IMR-90 (cell line): ENCODE measurements around the gene PRDM15. TPM values are rescaled to one million over a fixed set of nuclear protein-coding genes. Genes with fewer than 3 reads are reported as not detected.

ENCODE experiments used
- ATAC-seq: fragments of 200-7000 bp; cut with Tn5 transposase; 2 replicates; pipeline ENCODE4 v1.9.1; 2020; ENCODE audit warnings: low read depth, mild to moderate bottlenecking, moderate library complexity
- BruUV-seq: library from RNA; stranded (reverse); fragments of 400-500 nt; replicated peaks from 2 replicates; lab custom pipeline; 2021; lab: Mats Ljungman, UMichigan
- CTCF ChIA-PET: fragments of 300-600 bp; formaldehyde crosslinking; extraction: SDS; loops from one replicate; lab custom pipeline; 2021; ENCODE audit warnings: antibody characterized with exemption; lab: Yijun Ruan, JAX
- POLR2A ChIA-PET: fragments of 300-600 bp; sonication (Branson Sonifier 250); formaldehyde crosslinking; loops from one replicate; lab custom pipeline; 2022; ENCODE audit warnings: antibody characterized with exemption; ENCODE audit not compliant: unreplicated experiment; lab: Charles Lee
- DNase-seq: peaks from one replicate; pipeline ENCODE4 v3.0.0; 2013
- H2AFZ ChIP-seq: replicated peaks from 2 replicates; pipeline ENCODE3; 2013; ENCODE audit warnings: low read length, mild to moderate bottlenecking; ENCODE audit not compliant: poor library complexity
- H2AK5ac ChIP-seq: 2 replicates; pipeline ENCODE4 v1.6.1; 2013; ENCODE audit warnings: low read depth, low read length, inconsistent platforms
- H2AK9ac ChIP-seq: replicated peaks from 2 replicates; pipeline ENCODE3; 2013; ENCODE audit warnings: mild to moderate bottlenecking, low read depth, low read length, moderate library complexity; ENCODE audit not compliant: poor library complexity
- H2BK120ac ChIP-seq: 2 replicates; pipeline ENCODE4 v1.6.1; 2013; ENCODE audit warnings: low read depth, low read length, inconsistent platforms
- H2BK15ac ChIP-seq: 3 replicates; pipeline ENCODE4 v1.6.1; 2013; ENCODE audit warnings: low read depth, low read length, inconsistent platforms
- H2BK20ac ChIP-seq: 2 replicates; pipeline ENCODE4 v1.6.1; 2013; ENCODE audit warnings: low read depth, mild to moderate bottlenecking, inconsistent platforms, low read length, moderate library complexity
- H2BK5ac ChIP-seq: 2 replicates; pipeline ENCODE4 v1.6.1; 2013; ENCODE audit warnings: mild to moderate bottlenecking, low read depth, low read length, inconsistent platforms; ENCODE audit not compliant: poor library complexity, severe bottlenecking
- H3K14ac ChIP-seq: replicated peaks from 2 replicates; pipeline ENCODE4 v1.6.1; 2013; ENCODE audit warnings: low read depth, low read length, inconsistent platforms
- H3K18ac ChIP-seq: 2 replicates; pipeline ENCODE4 v1.6.1; 2013; ENCODE audit warnings: low read depth, low read length, control low read depth
- H3K23ac ChIP-seq: 2 replicates; pipeline ENCODE4 v1.6.1; 2013; ENCODE audit warnings: low read depth, low read length, inconsistent platforms
- H3K27ac ChIP-seq: 2 replicates; pipeline ENCODE4 v1.5.1; 2013; ENCODE audit warnings: mild to moderate bottlenecking, control low read depth, low read length; ENCODE audit not compliant: insufficient read depth
- H3K27me3 ChIP-seq: 2 replicates; pipeline ENCODE4 v1.6.1; 2013; ENCODE audit warnings: low read length; ENCODE audit not compliant: control insufficient read depth, insufficient read depth
- H3K36me3 ChIP-seq: 2 replicates; pipeline ENCODE4 v1.6.1; 2013; ENCODE audit warnings: low read length, mixed read lengths; ENCODE audit not compliant: control insufficient read depth, insufficient read depth
- H3K4ac ChIP-seq: 2 replicates; pipeline ENCODE4 v1.6.1; 2013; ENCODE audit warnings: low read depth, low read length, inconsistent platforms
- H3K4me1 ChIP-seq: 2 replicates; pipeline ENCODE4 v1.6.1; 2013; ENCODE audit warnings: low read length, mixed read lengths; ENCODE audit not compliant: control insufficient read depth, insufficient read depth
- H3K4me2 ChIP-seq: 2 replicates; pipeline ENCODE4 v1.6.1; 2013; ENCODE audit warnings: low read depth, mild to moderate bottlenecking, control low read depth, low read length, moderate library complexity
- H3K4me3 ChIP-seq: 2 replicates; pipeline ENCODE4 v1.5.1; 2013; ENCODE audit warnings: low read depth, mild to moderate bottlenecking, control low read depth, low read length, moderate library complexity; ENCODE audit not compliant: insufficient read depth
- H3K56ac ChIP-seq: 2 replicates; pipeline ENCODE4 v1.6.1; 2013; ENCODE audit warnings: low read length, inconsistent platforms; ENCODE audit not compliant: insufficient read depth; ENCODE audit errors: extremely low read depth
- H3K79me1 ChIP-seq, 2 experiments: 2 replicates each; pipeline ENCODE4 v1.6.1; 2013; ENCODE audit warnings: low read length in 2 of 2, inconsistent platforms in 1 of 2, low read depth in 1 of 2
- H3K9ac ChIP-seq: 2 replicates; pipeline ENCODE4 v1.6.1; 2013; ENCODE audit warnings: low read depth, low read length, control low read depth
- H3K9me1 ChIP-seq: 2 replicates; pipeline ENCODE4 v1.6.1; 2013; ENCODE audit warnings: low read length, inconsistent platforms; ENCODE audit not compliant: insufficient read depth
- H3K9me3 ChIP-seq: 2 replicates; pipeline ENCODE4 v1.6.1; 2013; ENCODE audit warnings: low read length; ENCODE audit not compliant: control insufficient read depth, insufficient read depth
- H4K20me1 ChIP-seq: 2 replicates; pipeline ENCODE4 v1.6.1; 2013; ENCODE audit warnings: low read length, inconsistent platforms; ENCODE audit not compliant: insufficient read depth
- H4K5ac ChIP-seq: 2 replicates; pipeline ENCODE4 v1.6.1; 2013; ENCODE audit warnings: mild to moderate bottlenecking, low read depth, low read length, control low read depth
- H4K8ac ChIP-seq, 2 experiments: 2 replicates each; pipeline ENCODE4 v1.6.1; 2013; ENCODE audit warnings: low read depth in 2 of 2, low read length in 2 of 2, control low read depth in 1 of 2, inconsistent platforms in 1 of 2
- H4K91ac ChIP-seq: 2 replicates; pipeline ENCODE4 v1.6.1; 2013; ENCODE audit warnings: low read depth, low read length, inconsistent platforms; ENCODE audit not compliant: insufficient read depth
- BHLHE40 ChIP-seq: fragments of 150-350 bp; IDR thresholded peaks from 2 replicates; pipeline ENCODE4 v1.6.1; 2016; ENCODE audit warnings: mild to moderate bottlenecking, low read depth, low read length
- CEBPB ChIP-seq: IDR thresholded peaks from 2 replicates; pipeline ENCODE4 v1.6.1; 2012; ENCODE audit warnings: low read depth, low read length, improper control_type of control experiment
- FOS ChIP-seq: fragments of 150-350 bp; IDR thresholded peaks from 2 replicates; pipeline ENCODE4 v1.6.1; 2016; ENCODE audit warnings: low read depth, low read length
- MAFK ChIP-seq: IDR thresholded peaks from 2 replicates; pipeline ENCODE4 v1.6.1; 2012; ENCODE audit warnings: low read depth, low read length, improper control_type of control experiment
- MAZ ChIP-seq: IDR thresholded peaks from 2 replicates; pipeline ENCODE4 v1.6.1; 2012; ENCODE audit warnings: low read depth, mild to moderate bottlenecking, low read length, improper control_type of control experiment, moderate library complexity, borderline replicate concordance
- MXI1 ChIP-seq: IDR thresholded peaks from 2 replicates; pipeline ENCODE4 v1.6.1; 2012; ENCODE audit warnings: low read depth, mild to moderate bottlenecking, low read length, moderate library complexity, borderline replicate concordance
- NFE2L2 ChIP-seq: fragments of 150-350 bp; IDR thresholded peaks from 2 replicates; pipeline ENCODE4 v1.6.1; 2016; ENCODE audit warnings: low read depth, mild to moderate bottlenecking, low read length
- POLR2A ChIP-seq: IDR thresholded peaks from 2 replicates; pipeline ENCODE4 v1.6.1; 2012; ENCODE audit warnings: mild to moderate bottlenecking, low read depth, low read length
- RAD21 ChIP-seq: IDR thresholded peaks from 2 replicates; pipeline ENCODE4 v1.6.1; 2012; ENCODE audit warnings: low read length, improper control_type of control experiment
- RCOR1 ChIP-seq: IDR thresholded peaks from 2 replicates; pipeline ENCODE4 v1.6.1; 2012; ENCODE audit warnings: mild to moderate bottlenecking, low read length, improper control_type of control experiment; ENCODE audit not compliant: insufficient replicate concordance
- RFX5 ChIP-seq: IDR thresholded peaks from 2 replicates; pipeline ENCODE4 v1.8.0; 2012; ENCODE audit warnings: low read depth, mild to moderate bottlenecking, low read length, moderate library complexity
- SMC3 ChIP-seq: fragments of 150-350 bp; IDR thresholded peaks from 2 replicates; pipeline ENCODE4 v1.6.1; 2016; ENCODE audit warnings: low read depth, mild to moderate bottlenecking, antibody characterized with exemption, low read length, moderate library complexity
- WGBS, 2 experiments: methylation state at CpG; one replicate each; pipeline versions ENCODE4 v1.1.5 to v1.1.7; 2013; ENCODE audit warnings: missing lambda C conversion rate in 2 of 2; ENCODE audit not compliant: insufficient read length in 1 of 2; ENCODE audit errors: extremely low coverage in 2 of 2; 5-methylcytosine and 5-hydroxymethylcytosine counted together
- dilution Hi-C: fragments of 300-500 bp; cut with HindIII; formaldehyde crosslinking; loops from one replicate; pipeline ENCODE4 v1.14.3; 2018; ENCODE audit warnings: low sequenced_read_pairs; ENCODE audit not compliant: unreplicated experiment
- in situ Hi-C: fragments of 300-500 bp; cut with MboI; formaldehyde crosslinking; loops from 3 replicates; pipeline ENCODE4 v1.14.3; 2019; ENCODE audit warnings: low sequenced_read_pairs, inconsistent platforms, mixed read lengths
- intact Hi-C: fragments of 100-400 bp; cut with micrococcal nuclease; formaldehyde crosslinking; loops from 2 replicates; pipeline ENCODE4 v1.10.0; 2022
- polyA plus RNA-seq, 3 experiments: library from polyadenylated mRNA; depleted of rRNA; stranded (reverse); fragments of >200 nt; gene quantifications; 2 replicates each; pipeline ENCODE4 v1.2.3, GENCODE V29; 2012; ENCODE audit warnings: low replicate concordance in 1 of 3
- total RNA-seq: library from RNA; depleted of rRNA; stranded (reverse); fragments of >200 nt; gene quantifications from 2 replicates; pipeline ENCODE4 v1.2.3, GENCODE V29; 2012
- TF ChIP-seq, protein P1 (sequence below): fragments of 150-350 bp; IDR thresholded peaks from 2 replicates; pipeline ENCODE4 v1.6.1; 2017; ENCODE audit warnings: mild to moderate bottlenecking, antibody characterized with exemption, low read length, low read depth
- TF ChIP-seq, protein P2 (sequence below): fragments of 150-350 bp; IDR thresholded peaks from 2 replicates; pipeline ENCODE4 v1.6.1; 2016; ENCODE audit warnings: low read depth, mild to moderate bottlenecking, low read length, moderate library complexity, borderline replicate concordance
- TF ChIP-seq, protein P3 (sequence below): conservative IDR thresholded peaks from 2 replicates; pipeline ENCODE4 v1.5.1; 2012; ENCODE audit warnings: mild to moderate bottlenecking, low read depth, low read length, improper control_type of control experiment

Gene PRDM15
- total and polyA plus RNA-seq, 2 of the 4 experiments (the other 2 are of a cell fraction), result 7.3 to 8.8 TPM

DNA sequence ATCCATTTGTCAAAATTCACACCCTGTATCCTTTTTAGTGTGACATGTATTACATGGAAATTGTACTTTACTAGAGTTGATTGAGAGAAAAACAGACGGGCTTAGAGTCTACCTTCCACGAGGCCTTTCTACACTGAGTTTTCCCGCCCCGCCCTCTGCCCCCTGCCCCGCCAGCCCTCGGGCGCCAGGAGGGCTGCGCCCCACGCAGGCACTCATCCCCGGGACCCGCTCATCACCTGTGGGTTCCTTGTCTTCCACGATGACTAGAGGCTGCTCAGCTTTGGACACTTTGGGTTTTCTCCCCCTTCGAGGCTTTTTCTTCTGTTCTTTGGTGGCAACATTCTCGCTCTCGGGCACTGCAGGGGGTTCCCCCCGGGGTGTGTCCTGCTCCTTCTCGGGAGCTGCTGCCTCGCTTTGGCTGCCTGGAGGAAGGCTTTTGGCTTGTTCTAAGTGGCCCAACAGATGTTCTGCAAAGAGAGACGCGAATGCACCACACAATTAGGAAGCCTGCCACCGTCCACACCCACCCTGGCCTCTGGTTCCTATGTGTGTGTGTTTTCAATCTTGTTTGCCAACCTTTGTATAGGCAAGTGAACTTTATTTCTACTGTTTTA is 39.6 kb downstream of the PRDM15 start:
- Histone ChIP-seq H4K91ac (no peak overlapping the region), H3K36me3 (peaks cover 17% of the 10 kb centered on the region), H4K20me1 (no peaks in the 10 kb centered on the region), H4K5ac (no peak overlapping the region), H3K9me3 (no peaks in the 10 kb centered on the region; the same call in 1 of the 2 replicates), H2AK9ac (no peak overlapping the region), H3K79me1 (no peaks in the 10 kb centered on the region), H3K18ac (no peak overlapping the region), H2BK120ac (no peak overlapping the region), H2BK5ac (no peak overlapping the region), H3K9ac (no peak overlapping the region), H3K23ac (no peak overlapping the region), H3K4me1 (no peaks in the 10 kb centered on the region), H3K9me1 (peaks cover 3% of the 10 kb centered on the region; the same call in 1 of the 2 replicates), H3K14ac (no peak overlapping the region), H3K27me3 (no peaks in the 10 kb centered on the region), H4K8ac (no peak overlapping the region), H2AK5ac (no peak overlapping the region), H2BK20ac (no peak overlapping the region), H3K4me2 (no peak overlapping the region), H3K4me3 (no peak overlapping the region), H3K56ac (no peak overlapping the region), H2AFZ (no peak overlapping the region), H3K4ac (no peak overlapping the region), H2BK15ac (no peak overlapping the region), H3K27ac (no peak overlapping the region)
- ChIA-PET CTCF (no interaction called here), POLR2A (no interaction called here)
- 93% methylated on average over 12 of the region's 21 CpGs; no CpG with 5 or more reads in 1 of the 2 experiments for WGBS, 2 experiments
- in situ Hi-C loops (no loop called here), dilution Hi-C loops (no loop called here), intact Hi-C loops (loop anchor here (5.0 kb wide), 1 partner anchor 278 kb away; no protein-coding TSS in a partner anchor)
- no TSS peak for BruUV-seq
- ATAC-seq (no peak), DNase-seq (no peak)
- no peak for TF ChIP-seq MXI1
- TF ChIP-seq, protein P1, sequence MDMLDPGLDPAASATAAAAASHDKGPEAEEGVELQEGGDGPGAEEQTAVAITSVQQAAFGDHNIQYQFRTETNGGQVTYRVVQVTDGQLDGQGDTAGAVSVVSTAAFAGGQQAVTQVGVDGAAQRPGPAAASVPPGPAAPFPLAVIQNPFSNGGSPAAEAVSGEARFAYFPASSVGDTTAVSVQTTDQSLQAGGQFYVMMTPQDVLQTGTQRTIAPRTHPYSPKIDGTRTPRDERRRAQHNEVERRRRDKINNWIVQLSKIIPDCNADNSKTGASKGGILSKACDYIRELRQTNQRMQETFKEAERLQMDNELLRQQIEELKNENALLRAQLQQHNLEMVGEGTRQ, result no peak
- no peak for TF ChIP-seq RAD21
- no peak for TF ChIP-seq MAZ
- TF ChIP-seq SMC3, result no peak
- no peak for TF ChIP-seq NFE2L2
- no peak for TF ChIP-seq POLR2A
- TF ChIP-seq, protein P2, sequence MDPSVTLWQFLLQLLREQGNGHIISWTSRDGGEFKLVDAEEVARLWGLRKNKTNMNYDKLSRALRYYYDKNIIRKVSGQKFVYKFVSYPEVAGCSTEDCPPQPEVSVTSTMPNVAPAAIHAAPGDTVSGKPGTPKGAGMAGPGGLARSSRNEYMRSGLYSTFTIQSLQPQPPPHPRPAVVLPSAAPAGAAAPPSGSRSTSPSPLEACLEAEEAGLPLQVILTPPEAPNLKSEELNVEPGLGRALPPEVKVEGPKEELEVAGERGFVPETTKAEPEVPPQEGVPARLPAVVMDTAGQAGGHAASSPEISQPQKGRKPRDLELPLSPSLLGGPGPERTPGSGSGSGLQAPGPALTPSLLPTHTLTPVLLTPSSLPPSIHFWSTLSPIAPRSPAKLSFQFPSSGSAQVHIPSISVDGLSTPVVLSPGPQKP, result no peak
- TF ChIP-seq, protein P3, sequence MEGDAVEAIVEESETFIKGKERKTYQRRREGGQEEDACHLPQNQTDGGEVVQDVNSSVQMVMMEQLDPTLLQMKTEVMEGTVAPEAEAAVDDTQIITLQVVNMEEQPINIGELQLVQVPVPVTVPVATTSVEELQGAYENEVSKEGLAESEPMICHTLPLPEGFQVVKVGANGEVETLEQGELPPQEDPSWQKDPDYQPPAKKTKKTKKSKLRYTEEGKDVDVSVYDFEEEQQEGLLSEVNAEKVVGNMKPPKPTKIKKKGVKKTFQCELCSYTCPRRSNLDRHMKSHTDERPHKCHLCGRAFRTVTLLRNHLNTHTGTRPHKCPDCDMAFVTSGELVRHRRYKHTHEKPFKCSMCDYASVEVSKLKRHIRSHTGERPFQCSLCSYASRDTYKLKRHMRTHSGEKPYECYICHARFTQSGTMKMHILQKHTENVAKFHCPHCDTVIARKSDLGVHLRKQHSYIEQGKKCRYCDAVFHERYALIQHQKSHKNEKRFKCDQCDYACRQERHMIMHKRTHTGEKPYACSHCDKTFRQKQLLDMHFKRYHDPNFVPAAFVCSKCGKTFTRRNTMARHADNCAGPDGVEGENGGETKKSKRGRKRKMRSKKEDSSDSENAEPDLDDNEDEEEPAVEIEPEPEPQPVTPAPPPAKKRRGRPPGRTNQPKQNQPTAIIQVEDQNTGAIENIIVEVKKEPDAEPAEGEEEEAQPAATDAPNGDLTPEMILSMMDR, result no peak
- TF ChIP-seq FOS, result no peak
- TF ChIP-seq MAFK, result no peak
- TF ChIP-seq RCOR1, result no peak
- no peak for TF ChIP-seq BHLHE40
- no peak for TF ChIP-seq RFX5
- no peak for TF ChIP-seq CEBPB
